HepG2 (cell line): ENCODE measurements around the gene PIP5KL1. TPM values are rescaled to one million over a fixed set of nuclear protein-coding genes. Genes with fewer than 3 reads are reported as not detected.
A peak's percentile ranks its signal among the peaks of the same experiment; 100 is the strongest.

Experiments used
- AGO2 ChIP-seq: fragments of 200-400 bp; formaldehyde crosslinking; optimal IDR thresholded peaks from 2 replicates; pipeline ENCODE3; 2017; ENCODE audit warnings: mild to moderate bottlenecking, low read depth, low read length, moderate library complexity
- ARNT2 ChIP-seq: sonication (generic); formaldehyde crosslinking; IDR thresholded peaks from 2 replicates; pipeline ENCODE4 v1.8.0; 2022; ENCODE audit warnings: mild to moderate bottlenecking, low read depth, missing genetic modification reagents, moderate library complexity
- ATF7 ChIP-seq, 2 experiments: fragments of 450-650 bp in 1 of 2; sonication (generic) in 1 of 2; formaldehyde crosslinking in 1 of 2; IDR thresholded peaks; 2 replicates each; pipeline versions ENCODE4 v1.4.0 to v1.6.1; 2016 to 2020; ENCODE audit warnings: antibody characterized with exemption in 1 of 2, mild to moderate bottlenecking in 1 of 2, missing genetic modification reagents in 1 of 2
- CENPT ChIP-seq: sonication (generic); formaldehyde crosslinking; IDR thresholded peaks from 2 replicates; pipeline ENCODE4 v1.8.0; 2022; ENCODE audit warnings: low read depth, mild to moderate bottlenecking, moderate library complexity, missing genetic modification reagents
- MXD1 ChIP-seq: sonication (generic); formaldehyde crosslinking; IDR thresholded peaks from 2 replicates; pipeline ENCODE4 v1.4.0; 2020; ENCODE audit warnings: mild to moderate bottlenecking, missing genetic modification reagents
- XBP1 ChIP-seq: sonication (generic); formaldehyde crosslinking; IDR thresholded peaks from 2 replicates; pipeline ENCODE4 v1.5.0; 2020; ENCODE audit warnings: missing genetic modification reagents
- ZNF274 ChIP-seq: sonication (generic); formaldehyde crosslinking; IDR thresholded peaks from 2 replicates; pipeline ENCODE4 v1.5.1; 2020; ENCODE audit warnings: mild to moderate bottlenecking, missing genetic modification reagents
- ZUFSP ChIP-seq: sonication (generic); formaldehyde crosslinking; IDR thresholded peaks from 2 replicates; pipeline ENCODE4 v1.9.0; 2021; ENCODE audit warnings: missing genetic modification reagents, mild to moderate bottlenecking, borderline replicate concordance
- polyA plus RNA-seq, 8 experiments: library from polyadenylated mRNA; depleted of rRNA in 3 of 8; stranded (reverse) in 7 of 8; unstranded in 1 of 8; fragments of >200 nt; fragmentation: Illumina TruSeq in 4 of 8; extraction: Trizol in 4 of 8; gene quantifications; 2 replicates each; pipeline versions ENCODE4 v1.2.1 to v1.2.3, GENCODE V29; 2011 to 2016; ENCODE audit warnings: low read depth in 4 of 8, missing spikeins in 1 of 8, mixed read lengths in 1 of 8; ENCODE audit not compliant: insufficient read depth in 1 of 8
- total RNA-seq, 5 experiments: library from RNA; depleted of rRNA; stranded (reverse); fragments of >200 nt; fragmentation: Illumina TruSeq; extraction: Trizol; gene quantifications; 2 replicates each; pipeline ENCODE4 v1.2.3, GENCODE V29; 2016; ENCODE audit warnings: low read depth in 1 of 5
- TF ChIP-seq, protein P1 (sequence below): sonication (generic); formaldehyde crosslinking; IDR thresholded peaks from one replicate; pipeline ENCODE4 v1.5.1; 2020; ENCODE audit warnings: mild to moderate bottlenecking, missing genetic modification reagents; ENCODE audit errors: not compliant biosample characterization
- TF ChIP-seq, protein P2 (sequence below): sonication (generic); formaldehyde crosslinking; IDR thresholded peaks from 2 replicates; pipeline ENCODE4 v1.4.0; 2020; ENCODE audit warnings: mild to moderate bottlenecking, missing genetic modification reagents

PIP5KL1 gene
- total and polyA plus RNA-seq, 2 of the 13 experiments (the other 11 are each of a cell fraction or from before 2014, with no cell fraction given), result 0.20 to 0.49 TPM

- TF ChIP-seq ATF7 (IDR thresholded peaks at IDR 0.05), result 0 out of 2 replicates have a peak, but pooled peaks have one; percentile 24
- TF ChIP-seq ATF7 (CRISPR knock-in tag; IDR thresholded peaks at IDR 0.05), result 0 out of 2 replicates have a peak, but pooled peaks have one; percentile 53
- TF ChIP-seq, protein P1, sequence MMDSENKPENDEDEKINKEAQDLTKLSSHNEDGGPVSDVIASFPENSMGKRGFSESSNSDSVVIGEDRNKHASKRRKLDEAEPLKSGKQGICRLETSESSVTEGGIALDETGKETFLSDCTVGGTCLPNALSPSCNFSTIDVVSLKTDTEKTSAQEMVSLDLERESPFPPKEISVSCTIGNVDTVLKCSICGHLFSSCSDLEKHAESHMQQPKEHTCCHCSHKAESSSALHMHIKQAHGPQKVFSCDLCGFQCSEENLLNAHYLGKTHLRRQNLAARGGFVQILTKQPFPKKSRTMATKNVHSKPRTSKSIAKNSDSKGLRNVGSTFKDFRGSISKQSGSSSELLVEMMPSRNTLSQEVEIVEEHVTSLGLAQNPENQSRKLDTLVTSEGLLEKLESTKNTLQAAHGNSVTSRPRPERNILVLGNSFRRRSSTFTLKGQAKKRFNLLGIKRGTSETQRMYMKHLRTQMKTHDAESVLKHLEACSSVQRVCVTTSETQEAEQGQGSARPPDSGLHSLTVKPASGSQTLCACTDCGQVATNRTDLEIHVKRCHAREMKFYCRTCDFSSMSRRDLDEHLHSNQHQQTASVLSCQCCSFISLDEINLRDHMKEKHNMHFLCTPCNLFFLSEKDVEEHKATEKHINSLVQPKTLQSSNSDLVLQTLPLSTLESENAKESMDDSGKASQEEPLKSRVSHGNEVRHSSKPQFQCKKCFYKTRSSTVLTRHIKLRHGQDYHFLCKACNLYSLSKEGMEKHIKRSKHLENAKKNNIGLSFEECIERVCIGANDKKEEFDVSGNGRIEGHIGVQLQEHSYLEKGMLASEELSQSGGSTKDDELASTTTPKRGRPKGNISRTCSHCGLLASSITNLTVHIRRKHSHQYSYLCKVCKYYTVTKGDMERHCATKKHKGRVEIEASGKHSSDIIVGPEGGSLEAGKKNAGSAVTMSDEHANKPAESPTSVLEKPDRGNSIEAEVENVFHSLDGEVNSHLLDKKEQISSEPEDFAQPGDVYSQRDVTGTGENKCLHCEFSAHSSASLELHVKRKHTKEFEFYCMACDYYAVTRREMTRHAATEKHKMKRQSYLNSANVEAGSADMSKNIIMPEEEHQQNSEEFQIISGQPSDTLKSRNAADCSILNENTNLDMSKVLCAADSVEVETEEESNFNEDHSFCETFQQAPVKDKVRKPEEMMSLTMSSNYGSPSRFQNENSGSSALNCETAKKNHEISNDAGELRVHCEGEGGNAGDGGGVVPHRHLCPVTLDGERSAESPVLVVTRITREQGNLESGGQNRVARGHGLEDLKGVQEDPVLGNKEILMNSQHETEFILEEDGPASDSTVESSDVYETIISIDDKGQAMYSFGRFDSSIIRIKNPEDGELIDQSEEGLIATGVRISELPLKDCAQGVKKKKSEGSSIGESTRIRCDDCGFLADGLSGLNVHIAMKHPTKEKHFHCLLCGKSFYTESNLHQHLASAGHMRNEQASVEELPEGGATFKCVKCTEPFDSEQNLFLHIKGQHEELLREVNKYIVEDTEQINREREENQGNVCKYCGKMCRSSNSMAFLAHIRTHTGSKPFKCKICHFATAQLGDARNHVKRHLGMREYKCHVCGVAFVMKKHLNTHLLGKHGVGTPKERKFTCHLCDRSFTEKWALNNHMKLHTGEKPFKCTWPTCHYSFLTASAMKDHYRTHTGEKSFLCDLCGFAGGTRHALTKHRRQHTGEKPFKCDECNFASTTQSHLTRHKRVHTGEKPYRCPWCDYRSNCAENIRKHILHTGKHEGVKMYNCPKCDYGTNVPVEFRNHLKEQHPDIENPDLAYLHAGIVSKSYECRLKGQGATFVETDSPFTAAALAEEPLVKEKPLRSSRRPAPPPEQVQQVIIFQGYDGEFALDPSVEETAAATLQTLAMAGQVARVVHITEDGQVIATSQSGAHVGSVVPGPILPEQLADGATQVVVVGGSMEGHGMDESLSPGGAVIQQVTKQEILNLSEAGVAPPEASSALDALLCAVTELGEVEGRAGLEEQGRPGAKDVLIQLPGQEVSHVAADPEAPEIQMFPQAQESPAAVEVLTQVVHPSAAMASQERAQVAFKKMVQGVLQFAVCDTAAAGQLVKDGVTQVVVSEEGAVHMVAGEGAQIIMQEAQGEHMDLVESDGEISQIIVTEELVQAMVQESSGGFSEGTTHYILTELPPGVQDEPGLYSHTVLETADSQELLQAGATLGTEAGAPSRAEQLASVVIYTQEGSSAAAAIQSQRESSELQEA (CRISPR knock-in tag), result no peak
- TF ChIP-seq CENPT, result no peak
- peak; percentile 61; the same call in 1 of the 2 replicates for TF ChIP-seq ZUFSP
- TF ChIP-seq MXD1, result no peak
- no peak for TF ChIP-seq XBP1 (CRISPR knock-in tag)
- TF ChIP-seq ARNT2 (CRISPR knock-in tag), result no peak
- TF ChIP-seq AGO2, result no peak
- TF ChIP-seq, protein P2, sequence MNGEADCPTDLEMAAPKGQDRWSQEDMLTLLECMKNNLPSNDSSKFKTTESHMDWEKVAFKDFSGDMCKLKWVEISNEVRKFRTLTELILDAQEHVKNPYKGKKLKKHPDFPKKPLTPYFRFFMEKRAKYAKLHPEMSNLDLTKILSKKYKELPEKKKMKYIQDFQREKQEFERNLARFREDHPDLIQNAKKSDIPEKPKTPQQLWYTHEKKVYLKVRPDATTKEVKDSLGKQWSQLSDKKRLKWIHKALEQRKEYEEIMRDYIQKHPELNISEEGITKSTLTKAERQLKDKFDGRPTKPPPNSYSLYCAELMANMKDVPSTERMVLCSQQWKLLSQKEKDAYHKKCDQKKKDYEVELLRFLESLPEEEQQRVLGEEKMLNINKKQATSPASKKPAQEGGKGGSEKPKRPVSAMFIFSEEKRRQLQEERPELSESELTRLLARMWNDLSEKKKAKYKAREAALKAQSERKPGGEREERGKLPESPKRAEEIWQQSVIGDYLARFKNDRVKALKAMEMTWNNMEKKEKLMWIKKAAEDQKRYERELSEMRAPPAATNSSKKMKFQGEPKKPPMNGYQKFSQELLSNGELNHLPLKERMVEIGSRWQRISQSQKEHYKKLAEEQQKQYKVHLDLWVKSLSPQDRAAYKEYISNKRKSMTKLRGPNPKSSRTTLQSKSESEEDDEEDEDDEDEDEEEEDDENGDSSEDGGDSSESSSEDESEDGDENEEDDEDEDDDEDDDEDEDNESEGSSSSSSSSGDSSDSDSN (CRISPR knock-in tag), result peak; percentile 53; the same call in 1 of the 2 replicates
- no peak for TF ChIP-seq ZNF274
Measured at GRCh38 chr9:127931092-127931881, 710 bp upstream of the PIP5KL1 start (continued).
